GM23338 (cell line): ENCODE results near the gene HPS4. TPM values are rescaled to one million over a fixed set of nuclear protein-coding genes. Genes with fewer than 3 reads are reported as not detected.

ENCODE experiments used
- ATAC-seq: fragments of 200-7000 bp; cut with Tn5 transposase; 3 replicates; pipeline ENCODE4 v1.9.1; 2020
- DNase-seq: peaks from one replicate; pipeline ENCODE4 v3.0.0-alpha.2; 2015; ENCODE audit warnings: low spot score
- H2AFZ ChIP-seq: fragments of 200-600 bp; sonication (generic); 2 replicates; pipeline ENCODE4 v1.8.0; 2016; ENCODE audit warnings: antibody characterized with exemption, mild to moderate bottlenecking, moderate library complexity
- H3F3A ChIP-seq: fragments of 200-600 bp; sonication (generic); replicated peaks from 2 replicates; pipeline ENCODE4 v1.8.0; 2017; ENCODE audit warnings: antibody characterized with exemption, mixed run types, low read depth
- H3K27ac ChIP-seq: fragments of 200-600 bp; sonication (generic); 2 replicates; pipeline ENCODE4 v1.6.1; 2016; ENCODE audit warnings: low read depth
- H3K27me3 ChIP-seq: fragments of 200-600 bp; sonication (generic); 2 replicates; pipeline ENCODE4 v1.8.0; 2016; ENCODE audit warnings: mild to moderate bottlenecking, mixed run types, moderate library complexity; ENCODE audit not compliant: insufficient read depth
- H3K36me3 ChIP-seq: fragments of 200-600 bp; sonication (generic); 2 replicates; pipeline ENCODE4 v1.8.0; 2016; ENCODE audit warnings: mild to moderate bottlenecking; ENCODE audit not compliant: insufficient read depth
- H3K4me1 ChIP-seq: fragments of 200-600 bp; sonication (generic); 2 replicates; pipeline ENCODE4 v1.8.0; 2016; ENCODE audit warnings: mild to moderate bottlenecking, moderate library complexity; ENCODE audit not compliant: insufficient read depth
- H3K4me2 ChIP-seq: fragments of 200-600 bp; sonication (generic); 2 replicates; pipeline ENCODE4 v1.7.1; 2017; ENCODE audit warnings: mixed run types
- H3K4me3 ChIP-seq: fragments of 200-600 bp; sonication (generic); 2 replicates; pipeline ENCODE4 v1.6.1; 2016; ENCODE audit warnings: mixed run types
- H3K79me2 ChIP-seq: fragments of 200-600 bp; sonication (generic); replicated peaks from 2 replicates; pipeline ENCODE4 v1.8.0; 2017; ENCODE audit warnings: mild to moderate bottlenecking; ENCODE audit not compliant: insufficient read depth
- H3K9me2 ChIP-seq: fragments of 200-600 bp; sonication (generic); 2 replicates; pipeline ENCODE4 v1.8.0; 2017; ENCODE audit not compliant: insufficient read depth
- H4K20me1 ChIP-seq: fragments of 200-600 bp; sonication (generic); replicated peaks from 2 replicates; pipeline ENCODE4 v1.8.0; 2017; ENCODE audit warnings: mild to moderate bottlenecking; ENCODE audit not compliant: insufficient read depth
- H3K27ac Mint-ChIP-seq: 2 replicates; pipeline ENCODE4 v1.8.0; 2020; ENCODE audit warnings: inconsistent platforms, mild to moderate bottlenecking, moderate library complexity, mixed read lengths
- H3K27me3 Mint-ChIP-seq: 3 replicates; pipeline ENCODE4 v1.8.0; 2022; ENCODE audit warnings: low read depth, mild to moderate bottlenecking, moderate library complexity, mixed read lengths, inconsistent platforms; ENCODE audit not compliant: insufficient read depth, poor library complexity
- H3K36me3 Mint-ChIP-seq: 3 replicates; pipeline ENCODE4 v1.8.0; 2021; ENCODE audit warnings: low read depth, mild to moderate bottlenecking, inconsistent platforms, moderate library complexity, mixed read lengths
- H3K4me1 Mint-ChIP-seq: 3 replicates; pipeline ENCODE4 v1.8.0; 2020; ENCODE audit warnings: mild to moderate bottlenecking, inconsistent platforms, mixed read lengths
- H3K4me3 Mint-ChIP-seq: 3 replicates; pipeline ENCODE4 v1.8.0; 2021; ENCODE audit warnings: moderate library complexity, mild to moderate bottlenecking, inconsistent platforms, mixed read lengths
- H3K9me3 Mint-ChIP-seq: 3 replicates; pipeline ENCODE4 v1.8.0; 2020; ENCODE audit warnings: moderate library complexity, mild to moderate bottlenecking, inconsistent platforms, mixed read lengths
- CTCF ChIP-seq, 2 experiments: fragments of 200-600 bp in 1 of 2; sonication (generic) in 1 of 2; conservative IDR thresholded peaks; 2 replicates each; pipeline versions ENCODE4 v1.5.1 to v1.6.1; 2016 to 2017; ENCODE audit warnings: antibody characterized with exemption in 2 of 2, low read depth in 2 of 2, mild to moderate bottlenecking in 2 of 2, moderate library complexity in 1 of 2
- JUNB ChIP-seq: IDR thresholded peaks from one replicate; pipeline ENCODE4 v1.6.1; 2016; ENCODE audit warnings: antibody characterized with exemption; ENCODE audit not compliant: unreplicated experiment
- NANOG ChIP-seq: IDR thresholded peaks from 2 replicates; pipeline ENCODE4 v1.6.1; 2016; ENCODE audit warnings: antibody characterized with exemption, borderline replicate concordance
- POLR2AphosphoS5 ChIP-seq: IDR thresholded peaks from 2 replicates; pipeline ENCODE4 v1.6.1; 2016; ENCODE audit warnings: antibody characterized with exemption, low read depth
- REST ChIP-seq: IDR thresholded peaks from one replicate; pipeline ENCODE4 v1.6.1; 2018; ENCODE audit warnings: antibody characterized with exemption; ENCODE audit not compliant: unreplicated experiment
- ZNF114 ChIP-seq: fragments of 250-450 bp; sonication (Bioruptor Pico); IDR thresholded peaks from 2 replicates; pipeline ENCODE4 v1.5.0; 2020; ENCODE audit warnings: mild to moderate bottlenecking, moderate library complexity
- ZNF331 ChIP-seq: fragments of 250-450 bp; sonication (Bioruptor Pico); IDR thresholded peaks from 2 replicates; pipeline ENCODE4 v1.5.0; 2020; ENCODE audit warnings: low read depth, mild to moderate bottlenecking, moderate library complexity
- polyA plus RNA-seq: library from polyadenylated mRNA; unstranded; fragments of >200 nt; fragmentation: Nextera tagmentation; extraction: Ambion mirVana; gene quantifications from 2 replicates; pipeline ENCODE4 v1.2.1, GENCODE V29; 2016
- total RNA-seq: library from RNA; depleted of rRNA; stranded (reverse); fragments of >200 nt; shearing (Covaris generic); gene quantifications from 2 replicates; pipeline ENCODE4 v1.2.3, GENCODE V29; 2014

The HPS4 gene
- total and polyA plus RNA-seq, 2 experiments from 2014 or later = 20.3 to 49.4 TPM

GRCh38 chr22:26428515-26429457 lies 54.8 kb downstream of the HPS4 start, which contains the start of gene ASPHD2:
Gene ASPHD2 (plus strand): TSS chr22:26429260. CDS start chr22:26433616, 4,356 bp downstream.
- no peaks in the 10 kb centered on the region; the same call in none of the 2 replicates for H4K20me1 ChIP-seq
- peak; percentile 91 for ATAC-seq

GRCh38 chr22:26426924-26427323 lies 56.7 kb downstream of the HPS4 start:
- Histone ChIP-seq H3K4me3 (no peak overlapping the region), H3K4me1 (peaks cover 12% of the 10 kb centered on the region; the same call in 1 of the 2 replicates), H3K27me3 (peaks cover 24% of the 10 kb centered on the region), H3K79me2 (no peaks in the 10 kb centered on the region; the same call in 1 of the 2 replicates), H3F3A (peaks cover 8% of the 10 kb centered on the region), H3K36me3 (no peaks in the 10 kb centered on the region), H4K20me1 (no peaks in the 10 kb centered on the region; the same call in 1 of the 2 replicates), H3K9me2 (peaks cover 3% of the 10 kb centered on the region; the same call in 1 of the 2 replicates), H3K4me2 (no peak overlapping the region), H2AFZ (no peak overlapping the region), H3K27ac (no peak overlapping the region)
- Mint-ChIP-seq H3K27me3 (peaks cover 23% of the 10 kb centered on the region), H3K27ac (no peak overlapping the region), H3K4me1 (peaks cover 14% of the 10 kb centered on the region), H3K9me3 (peaks cover 3% of the 10 kb centered on the region; the same call in 2 of the 3 replicates), H3K36me3 (peaks cover 4% of the 10 kb centered on the region; the same call in 1 of the 3 replicates), H3K4me3 (peak overlapping the region; percentile 32; the same call in 2 of the 3 replicates)
- ATAC-seq (no peak), DNase-seq (no peak)
- TF ChIP-seq JUNB (no peak), NANOG (no peak), CTCF (conservative IDR thresholded peaks at IDR 0.05; ENCODE audit: low read depth in 2 of 2) (no peak), ZNF331 (CRISPR knock-in tag) (no peak), ZNF114 (CRISPR knock-in tag) (no peak)

More at GRCh38 chr22:26428515-26429457, 54.8 kb downstream of the HPS4 start, which contains the start of gene ASPHD2:
- Histone ChIP-seq H2AFZ (peak within 1 kb of the TSS; percentile 100), H3K9me2 (0 out of 2 replicates have a peak, but pooled peaks cover 3% of the 10 kb centered on the region), H3K27ac (no peak within 1 kb of the TSS; the same call in 1 of the 2 replicates), H3K4me3 (peak within 1 kb of the TSS; percentile 95), H3K27me3 (peaks cover 24% of the 10 kb centered on the region), H3F3A (peaks cover 8% of the 10 kb centered on the region), H3K4me1 (peaks cover 12% of the 10 kb centered on the region; the same call in 1 of the 2 replicates), H3K4me2 (peak within 1 kb of the TSS; percentile 100), H3K79me2 (no peaks in the 10 kb centered on the region; the same call in 1 of the 2 replicates), H3K36me3 (no peaks in the 10 kb centered on the region)
- peak; percentile 84 for DNase-seq
- Mint-ChIP-seq H3K4me1 (peaks cover 17% of the 10 kb centered on the region), H3K36me3 (peaks cover 6% of the 10 kb centered on the region; the same call in 2 of the 3 replicates), H3K27ac (peak within 1 kb of the TSS; percentile 93), H3K4me3 (peak within 1 kb of the TSS; percentile 98), H3K9me3 (peaks cover 3% of the 10 kb centered on the region; the same call in 2 of the 3 replicates), H3K27me3 (peaks cover 22% of the 10 kb centered on the region)
- no peak for TF ChIP-seq REST
- peak; percentile 80 for TF ChIP-seq POLR2AphosphoS5
